Muscle of back (tissue), 11 donors: ENCODE measurements around the gene MAMDC2. TPM values are rescaled to one million over a fixed set of nuclear protein-coding genes. Genes with fewer than 3 reads are reported as not detected.
"Not testable (repeated sequence)": the region's sequence is repeated elsewhere in the genome, so short reads cannot be mapped to it uniquely, and the experiment has no call there.

Experiments
- DNase-seq, 3 donors: peaks; one replicate each; pipeline versions ENCODE4 v3.0.0 to v3.0.0-alpha.2; 2013
- polyA plus RNA-seq, 10 donors: library from polyadenylated mRNA; unstranded; fragments of 120-200 nt; gene quantifications; one replicate each; pipeline ENCODE4 v1.2.1, GENCODE V29; 2013; ENCODE audit not compliant: insufficient read length in 10 of 10

Gene MAMDC2
- polyA plus RNA-seq, 10 donors: 7.1 to 12.9 (median 8.2) TPM

- DNase-seq: no peak
Observed at GRCh38 chr9:70035691-70036090, 8.0 kb upstream of the MAMDC2 start.

- DNase-seq: no peak
Observed at GRCh38 chr9:70036641-70037040, 7.0 kb upstream of the MAMDC2 start.

- DNase-seq: not testable (repeated sequence)
Observed at GRCh38 chr9:70038171-70038621, 5.5 kb upstream of the MAMDC2 start.

- no peak for DNase-seq
Observed at GRCh38 chr9:70040376-70040903, 3.2 kb upstream of the MAMDC2 start.

- no peak for DNase-seq
Observed at GRCh38 chr9:70042461-70043215, 1.0 kb upstream of the MAMDC2 start.

- no peak for DNase-seq
Observed at GRCh38 chr9:70043285-70043684, 363 bp upstream of the MAMDC2 start.

- DNase-seq: peak in 1 of 3 donors; percentile 44
Observed at GRCh38 chr9:70044490-70045307, 1.1 kb downstream of the MAMDC2 start.

GRCh38 chr9:70045452-70045851 is 1.8 kb downstream of the MAMDC2 start:
- DNase-seq: no peak

GRCh38 chr9:70046274-70047070 is 2.8 kb downstream of the MAMDC2 start:
- DNase-seq: peak in 1 of 3 donors; percentile 52

- peak in 2 of 3 donors; percentile 63 for DNase-seq
Observed at GRCh38 chr9:70049236-70049635, 5.6 kb downstream of the MAMDC2 start.

- DNase-seq: peak in 1 of 3 donors; percentile 55
Observed at GRCh38 chr9:70049672-70050271, 6.1 kb downstream of the MAMDC2 start.

GRCh38 chr9:70052768-70053167 is 9.1 kb downstream of the MAMDC2 start:
- no peak for DNase-seq

- DNase-seq: no peak
Observed at GRCh38 chr9:70053864-70054263, 10.2 kb downstream of the MAMDC2 start.

- no peak for DNase-seq
Observed at GRCh38 chr9:70054521-70054920, 10.9 kb downstream of the MAMDC2 start.

- DNase-seq: peak in 1 of 3 donors; percentile 72
Observed at GRCh38 chr9:70055406-70056210, 12.0 kb downstream of the MAMDC2 start.

- DNase-seq: peak in 1 of 3 donors; percentile 67
Observed at GRCh38 chr9:70056211-70056944, 12.7 kb downstream of the MAMDC2 start.

GRCh38 chr9:70058569-70059116 is 15.0 kb downstream of the MAMDC2 start:
- peak in 1 of 3 donors; percentile 51 for DNase-seq

GRCh38 chr9:70060148-70060882 is 16.7 kb downstream of the MAMDC2 start:
- DNase-seq: no peak
